ENCODE results near the gene C10orf71. TPM values are rescaled to one million over a fixed set of nuclear protein-coding genes. Genes with fewer than 3 reads are reported as not detected.
A peak's percentile ranks its signal among the peaks of the same experiment; 100 is the strongest.

The C10orf71 gene, protein sequence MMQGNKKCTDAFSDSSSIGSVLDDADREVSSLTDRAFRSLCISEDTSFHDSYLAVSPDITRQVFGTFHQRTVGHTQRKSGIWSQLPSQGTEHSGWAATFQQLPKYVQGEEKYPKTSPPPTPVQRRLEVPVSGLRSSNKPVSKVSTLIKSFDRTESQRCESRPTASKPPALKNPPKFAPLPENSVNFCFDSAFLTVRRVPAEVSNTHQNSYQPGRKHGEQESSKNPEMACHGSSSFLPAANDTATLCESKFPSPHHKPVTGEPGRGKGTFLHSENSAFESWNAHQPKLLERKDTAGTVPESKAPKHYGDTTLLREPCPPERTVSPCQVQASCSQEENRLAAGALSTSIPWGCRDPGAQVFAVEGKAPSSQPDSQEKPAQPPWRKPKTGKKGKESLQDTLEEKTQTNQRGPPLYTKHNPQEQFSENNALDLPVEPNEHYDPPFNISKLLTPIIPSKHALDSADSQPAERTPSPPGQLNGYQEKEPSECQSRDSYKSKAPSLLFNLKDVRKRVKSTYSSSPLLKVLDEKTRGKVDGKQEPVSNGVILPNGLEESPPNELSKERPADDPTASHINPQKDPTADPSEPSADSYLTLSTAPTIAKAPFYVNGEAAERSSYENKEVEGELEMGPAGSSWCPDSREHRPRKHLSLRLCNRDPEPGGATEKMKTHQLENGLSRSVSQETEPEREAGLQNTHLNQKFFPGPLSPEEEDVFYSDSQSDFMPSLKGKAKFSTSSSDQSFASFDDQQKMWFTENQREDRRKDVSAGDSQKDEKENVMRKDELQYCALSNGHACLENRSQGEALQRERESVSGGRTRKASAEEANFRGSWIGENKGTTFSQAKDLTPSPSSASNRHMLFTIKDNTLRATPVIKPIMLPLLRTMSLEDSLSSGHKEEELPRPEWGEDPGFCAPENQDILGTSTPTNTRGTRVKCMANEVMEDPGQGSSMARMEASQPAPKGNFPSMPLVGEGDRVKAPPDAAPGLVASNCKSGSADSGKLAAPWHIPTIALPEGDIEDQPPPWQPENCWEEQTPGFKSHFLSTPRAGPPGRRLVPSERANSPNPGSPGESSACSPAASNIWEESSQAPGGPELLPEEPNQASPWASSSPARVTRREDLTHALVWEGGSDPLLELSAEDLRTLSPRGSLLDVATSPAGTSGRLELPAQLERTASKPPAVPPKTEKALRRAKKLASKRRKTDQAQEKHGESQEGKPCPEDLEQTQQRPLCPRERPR (N-terminal part only)
- not detected for total RNA-seq
- polyA plus RNA-seq, result not detected
- long read RNA-seq, donor 1, result 0 reads
- long read RNA-seq, donor 2, result 0 reads
- long read RNA-seq, donor 3, result 0 reads
- long read RNA-seq, donor 4, result 0 reads
- long read RNA-seq, donor 5, result 0 reads

DNA sequence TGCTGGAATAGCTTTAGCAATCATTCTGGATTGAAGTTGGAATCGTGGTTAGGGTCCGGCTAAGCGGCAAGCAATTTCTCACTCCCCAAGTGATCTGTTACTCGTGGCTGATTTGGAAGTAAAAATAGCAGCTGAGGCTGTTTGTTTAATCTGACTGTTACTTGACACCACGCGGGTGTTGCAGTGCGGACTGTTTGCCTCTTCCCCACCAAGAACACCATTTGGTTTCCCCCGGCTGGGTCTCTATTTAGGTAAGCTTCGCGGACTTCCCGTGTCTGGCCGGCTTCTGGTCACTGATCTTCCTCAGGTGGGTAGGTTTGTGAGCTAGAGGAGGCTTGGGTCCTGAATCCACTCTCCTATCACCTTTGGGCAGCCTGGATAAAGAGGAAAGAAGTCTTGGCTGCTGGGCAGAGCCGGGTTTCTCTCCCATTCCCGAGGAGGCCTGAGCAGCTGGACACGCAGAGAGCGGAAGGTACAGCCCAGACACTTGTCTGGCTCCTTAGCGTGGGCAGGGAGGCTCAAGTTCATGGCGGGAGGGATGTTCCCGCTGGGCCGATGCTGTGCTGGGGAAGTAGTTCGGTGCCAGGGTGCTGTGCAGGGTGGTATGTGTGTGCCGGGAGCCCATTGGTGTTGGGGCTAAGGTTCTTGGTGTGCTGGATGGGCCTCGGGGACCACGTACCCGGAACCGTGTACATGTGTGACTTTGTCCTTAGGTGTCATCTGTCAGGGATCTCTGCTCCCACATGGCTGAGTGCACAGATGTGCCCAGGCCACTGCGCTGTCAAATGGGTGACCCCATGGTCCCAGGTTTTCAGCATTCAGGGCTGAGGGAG is at the start of gene C10orf71:
Gene C10orf71, plus strand, starts transcription at position 188 of the 833 bp plus-strand sequence. CDS start 23,376 bp downstream, outside the sequence.
- H3K9me3 ChIP-seq (ENCODE audit: control insufficient read depth in 4 of 4, insufficient read depth in 3 of 4, low read length in 3 of 4), result no peaks in the 10 kb centered on the region
- peaks cover 0 to 13% (median 3%) of the 10 kb centered on the region in 5 donors for H3K4me1 ChIP-seq (ENCODE audit: control insufficient read depth in 5 of 5, insufficient read depth in 5 of 5, low read length in 5 of 5)
- peak; percentile 37 to 74 (median 64) for DNase-seq
- TF ChIP-seq, protein P1, sequence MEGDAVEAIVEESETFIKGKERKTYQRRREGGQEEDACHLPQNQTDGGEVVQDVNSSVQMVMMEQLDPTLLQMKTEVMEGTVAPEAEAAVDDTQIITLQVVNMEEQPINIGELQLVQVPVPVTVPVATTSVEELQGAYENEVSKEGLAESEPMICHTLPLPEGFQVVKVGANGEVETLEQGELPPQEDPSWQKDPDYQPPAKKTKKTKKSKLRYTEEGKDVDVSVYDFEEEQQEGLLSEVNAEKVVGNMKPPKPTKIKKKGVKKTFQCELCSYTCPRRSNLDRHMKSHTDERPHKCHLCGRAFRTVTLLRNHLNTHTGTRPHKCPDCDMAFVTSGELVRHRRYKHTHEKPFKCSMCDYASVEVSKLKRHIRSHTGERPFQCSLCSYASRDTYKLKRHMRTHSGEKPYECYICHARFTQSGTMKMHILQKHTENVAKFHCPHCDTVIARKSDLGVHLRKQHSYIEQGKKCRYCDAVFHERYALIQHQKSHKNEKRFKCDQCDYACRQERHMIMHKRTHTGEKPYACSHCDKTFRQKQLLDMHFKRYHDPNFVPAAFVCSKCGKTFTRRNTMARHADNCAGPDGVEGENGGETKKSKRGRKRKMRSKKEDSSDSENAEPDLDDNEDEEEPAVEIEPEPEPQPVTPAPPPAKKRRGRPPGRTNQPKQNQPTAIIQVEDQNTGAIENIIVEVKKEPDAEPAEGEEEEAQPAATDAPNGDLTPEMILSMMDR (IDR thresholded peaks at IDR 0.05; ENCODE audit: control extremely low read depth, extremely low read depth), result no peak
- 69 to 79% methylated on average over 27 of the region's 27 CpGs for WGBS, 2 donors
- H3K27ac ChIP-seq (ENCODE audit: low read depth in 1 of 2, low read length in 1 of 2), result peak within 1 kb of the TSS in 1 of 2 donors; percentile 87
- peaks cover 0 to 13% (median 0%) of the 10 kb centered on the region in 3 donors for H3K27me3 ChIP-seq (ENCODE audit: control insufficient read depth in 3 of 3, insufficient read depth in 3 of 3, low read length in 2 of 3)
- no peak within 1 kb of the TSS for H3K4me3 ChIP-seq
- no peak for ATAC-seq (ENCODE audit: insufficient read depth, low FRiP score)
- H3K9ac ChIP-seq (ENCODE audit: insufficient read depth in 1 of 2, low read length in 2 of 2), result no peak within 1 kb of the TSS
- no peaks in the 10 kb centered on the region for H3K36me3 ChIP-seq (ENCODE audit: control insufficient read depth in 4 of 4, insufficient read depth in 4 of 4, low read length in 4 of 4)

DNA sequence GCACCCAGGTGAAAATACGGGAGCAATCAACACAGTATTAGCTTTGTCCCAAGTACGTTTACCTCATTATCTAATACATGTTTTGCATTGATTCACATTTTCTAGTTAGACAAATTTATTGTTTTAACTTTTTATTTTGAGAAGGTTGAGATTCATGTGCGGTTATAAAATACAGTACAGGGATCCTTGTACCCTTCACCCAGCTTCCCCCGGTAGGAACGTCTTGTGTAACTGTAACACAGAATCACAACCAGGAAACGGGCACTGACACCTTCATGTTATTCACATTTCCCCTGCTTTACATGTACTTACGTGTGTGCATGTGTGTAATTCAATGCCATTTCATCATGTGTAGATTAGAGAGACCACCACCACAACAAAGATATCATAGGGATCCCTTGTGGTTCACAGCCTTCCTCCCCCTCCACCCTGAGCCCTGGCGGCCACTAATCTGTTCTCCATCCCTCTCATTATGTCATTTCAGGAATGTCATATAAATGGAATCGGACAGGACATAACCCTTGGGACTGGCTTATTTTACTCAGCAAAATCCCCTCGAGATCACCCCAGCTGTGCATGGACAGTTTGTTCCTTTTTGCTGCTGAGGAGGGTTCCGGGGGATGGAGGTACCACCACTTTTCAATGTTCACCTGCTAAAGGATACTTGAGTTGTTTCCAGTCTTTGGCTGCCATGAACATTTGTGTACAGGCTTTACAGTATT is 46.5 kb upstream of the C10orf71 start:
- TF ChIP-seq, protein P1 (IDR thresholded peaks at IDR 0.05; ENCODE audit: control extremely low read depth, extremely low read depth), result no peak
- no peak overlapping the region for H3K27ac ChIP-seq (ENCODE audit: low read depth in 1 of 2, low read length in 1 of 2)
- WGBS, 2 donors, result 79 to 94% methylated on average over 11 of the region's 11 CpGs
- no peaks in the 10 kb centered on the region for H3K36me3 ChIP-seq (ENCODE audit: control insufficient read depth in 4 of 4, insufficient read depth in 4 of 4, low read length in 4 of 4)
- peaks cover 0 to 9% (median 0%) of the 10 kb centered on the region in 5 donors for H3K4me1 ChIP-seq (ENCODE audit: control insufficient read depth in 5 of 5, insufficient read depth in 5 of 5, low read length in 5 of 5)
- no peaks in the 10 kb centered on the region for H3K9me3 ChIP-seq (ENCODE audit: control insufficient read depth in 4 of 4, insufficient read depth in 3 of 4, low read length in 3 of 4)
- peaks cover 0 to 4% (median 0%) of the 10 kb centered on the region in 3 donors for H3K27me3 ChIP-seq (ENCODE audit: control insufficient read depth in 3 of 3, insufficient read depth in 3 of 3, low read length in 2 of 3)
- H3K9ac ChIP-seq (ENCODE audit: insufficient read depth in 1 of 2, low read length in 2 of 2), result no peak overlapping the region
- ATAC-seq (ENCODE audit: insufficient read depth, low FRiP score) (no peak), DNase-seq (no peak)
- no peak overlapping the region for H3K4me3 ChIP-seq
